ENCODE results near the gene AP1M1.
"Not testable (repeated sequence)": the region's sequence is repeated elsewhere in the genome, so short reads cannot be mapped to it uniquely, and the experiment has no call there.

AP1M1 gene

GRCh38 chr19:16268676-16269319 lies 71.1 kb downstream of the AP1M1 start:
- ATAC-seq (replicated peaks; ENCODE audit: extremely low read depth, poor library complexity, severe bottlenecking) (no peak), DNase-seq (ENCODE audit: low spot score in 2 of 2) (no peak)
- H3K4me1 Mint-ChIP-seq: peaks cover 31% of the 10 kb centered on the region
- H3K9me3 Mint-ChIP-seq: no peaks in the 10 kb centered on the region
- peak overlapping the region; percentile 51 for H3K27ac Mint-ChIP-seq (ENCODE audit: low read depth)
- H3K4me3 Mint-ChIP-seq: peak overlapping the region; percentile 29
- peaks cover 2% of the 10 kb centered on the region for H3K36me3 Mint-ChIP-seq (ENCODE audit: insufficient read depth)
- no peaks in the 10 kb centered on the region for H3K27me3 Mint-ChIP-seq

- Mint-ChIP-seq H3K9me3 (no peaks in the 10 kb centered on the region), H3K36me3 (ENCODE audit: insufficient read depth) (no peaks in the 10 kb centered on the region), H3K4me1 (peaks cover 15% of the 10 kb centered on the region), H3K27ac (ENCODE audit: low read depth) (no peak overlapping the region), H3K4me3 (no peak overlapping the region), H3K27me3 (no peaks in the 10 kb centered on the region)
- DNase-seq (ENCODE audit: low spot score in 2 of 2) (no peak), ATAC-seq (replicated peaks; ENCODE audit: extremely low read depth, poor library complexity, severe bottlenecking) (no peak)
These were observed 75.2 kb downstream of the AP1M1 start for GRCh38 chr19:16272945-16273344.

GRCh38 chr19:16274447-16274846 lies 76.7 kb downstream of the AP1M1 start:
- no peak for DNase-seq (ENCODE audit: low spot score in 2 of 2)
- Mint-ChIP-seq H3K4me1 (peaks cover 5% of the 10 kb centered on the region), H3K27me3 (no peaks in the 10 kb centered on the region), H3K9me3 (no peaks in the 10 kb centered on the region), H3K27ac (ENCODE audit: low read depth) (no peak overlapping the region), H3K4me3 (no peak overlapping the region), H3K36me3 (ENCODE audit: insufficient read depth) (no peaks in the 10 kb centered on the region)
- ATAC-seq (replicated peaks; ENCODE audit: extremely low read depth, poor library complexity, severe bottlenecking): no peak

- Mint-ChIP-seq H3K27ac (ENCODE audit: low read depth) (no peak overlapping the region), H3K9me3 (no peaks in the 10 kb centered on the region)
- DNase-seq (ENCODE audit: low spot score in 2 of 2): no peak
These were observed 82.6 kb downstream of the AP1M1 start for GRCh38 chr19:16280306-16280705.

GRCh38 chr19:16281743-16282142 lies 84.0 kb downstream of the AP1M1 start:
- ATAC-seq (replicated peaks; ENCODE audit: extremely low read depth, poor library complexity, severe bottlenecking) (no peak), DNase-seq (ENCODE audit: low spot score in 2 of 2) (no peak)
- Mint-ChIP-seq H3K27ac (ENCODE audit: low read depth) (no peak overlapping the region), H3K4me1 (peaks cover 11% of the 10 kb centered on the region), H3K9me3 (no peaks in the 10 kb centered on the region), H3K27me3 (peaks cover 6% of the 10 kb centered on the region), H3K4me3 (no peak overlapping the region), H3K36me3 (ENCODE audit: insufficient read depth) (no peaks in the 10 kb centered on the region)

More at GRCh38 chr19:16280306-16280705, 82.6 kb downstream of the AP1M1 start:
- no peaks in the 10 kb centered on the region for H3K36me3 Mint-ChIP-seq (ENCODE audit: insufficient read depth)
- no peak for ATAC-seq (replicated peaks; ENCODE audit: extremely low read depth, poor library complexity, severe bottlenecking)
- H3K4me3 Mint-ChIP-seq: no peak overlapping the region
- H3K27me3 Mint-ChIP-seq: no peaks in the 10 kb centered on the region
- peaks cover 11% of the 10 kb centered on the region for H3K4me1 Mint-ChIP-seq

GRCh38 chr19:16283210-16284061 lies 85.7 kb downstream of the AP1M1 start:
- Mint-ChIP-seq H3K4me3 (peak overlapping the region; percentile 19), H3K27ac (ENCODE audit: low read depth) (peak overlapping the region; percentile 55), H3K36me3 (ENCODE audit: insufficient read depth) (no peaks in the 10 kb centered on the region), H3K4me1 (peaks cover 11% of the 10 kb centered on the region), H3K9me3 (no peaks in the 10 kb centered on the region), H3K27me3 (peaks cover 14% of the 10 kb centered on the region)
- ATAC-seq (replicated peaks; ENCODE audit: extremely low read depth, poor library complexity, severe bottlenecking): peak; percentile 74
- no peak for DNase-seq (ENCODE audit: low spot score in 2 of 2)

GRCh38 chr19:16284505-16284904 lies 86.8 kb downstream of the AP1M1 start:
- Mint-ChIP-seq H3K27me3 (peaks cover 14% of the 10 kb centered on the region), H3K4me1 (peaks cover 11% of the 10 kb centered on the region), H3K9me3 (no peaks in the 10 kb centered on the region), H3K4me3 (peak overlapping the region; percentile 21), H3K36me3 (ENCODE audit: insufficient read depth) (no peaks in the 10 kb centered on the region), H3K27ac (ENCODE audit: low read depth) (no peak overlapping the region)
- ATAC-seq (replicated peaks; ENCODE audit: extremely low read depth, poor library complexity, severe bottlenecking) (no peak), DNase-seq (ENCODE audit: low spot score in 2 of 2) (no peak)

GRCh38 chr19:16285079-16285478 lies 87.4 kb downstream of the AP1M1 start:
- not testable (repeated sequence) for H3K36me3 Mint-ChIP-seq (ENCODE audit: insufficient read depth); H3K9me3 Mint-ChIP-seq; H3K4me1 Mint-ChIP-seq; DNase-seq (ENCODE audit: low spot score in 2 of 2); H3K4me3 Mint-ChIP-seq; H3K27ac Mint-ChIP-seq (ENCODE audit: low read depth); ATAC-seq (replicated peaks; ENCODE audit: extremely low read depth, poor library complexity, severe bottlenecking)
- peaks cover 14% of the 10 kb centered on the region for H3K27me3 Mint-ChIP-seq

- Mint-ChIP-seq H3K27ac (ENCODE audit: low read depth) (no peak overlapping the region), H3K9me3 (no peaks in the 10 kb centered on the region), H3K27me3 (peaks cover 14% of the 10 kb centered on the region), H3K4me1 (peaks cover 7% of the 10 kb centered on the region), H3K4me3 (no peak overlapping the region), H3K36me3 (ENCODE audit: insufficient read depth) (no peaks in the 10 kb centered on the region)
- ATAC-seq (replicated peaks; ENCODE audit: extremely low read depth, poor library complexity, severe bottlenecking) (no peak), DNase-seq (ENCODE audit: low spot score in 2 of 2) (no peak)
These were observed 88.2 kb downstream of the AP1M1 start for GRCh38 chr19:16285769-16286498.

GRCh38 chr19:16288544-16288943 lies 90.8 kb downstream of the AP1M1 start:
- peaks cover 2% of the 10 kb centered on the region for H3K36me3 Mint-ChIP-seq (ENCODE audit: insufficient read depth)
- H3K27me3 Mint-ChIP-seq: peaks cover 14% of the 10 kb centered on the region
- no peak overlapping the region for H3K27ac Mint-ChIP-seq (ENCODE audit: low read depth)
- peaks cover under 1% of the 10 kb centered on the region for H3K4me1 Mint-ChIP-seq
- ATAC-seq (replicated peaks; ENCODE audit: extremely low read depth, poor library complexity, severe bottlenecking) (no peak), DNase-seq (ENCODE audit: low spot score in 2 of 2) (no peak)
- no peaks in the 10 kb centered on the region for H3K9me3 Mint-ChIP-seq
- no peak overlapping the region for H3K4me3 Mint-ChIP-seq

GRCh38 chr19:16289594-16289993 lies 91.9 kb downstream of the AP1M1 start:
- no peak for ATAC-seq (replicated peaks; ENCODE audit: extremely low read depth, poor library complexity, severe bottlenecking)

GRCh38 chr19:16290692-16291091 lies 93.0 kb downstream of the AP1M1 start:
- no peaks in the 10 kb centered on the region for H3K4me1 Mint-ChIP-seq
- H3K27ac Mint-ChIP-seq (ENCODE audit: low read depth): peak overlapping the region; percentile 16
- peaks cover 14% of the 10 kb centered on the region for H3K27me3 Mint-ChIP-seq
- H3K9me3 Mint-ChIP-seq: no peaks in the 10 kb centered on the region
- H3K4me3 Mint-ChIP-seq: no peak overlapping the region
- ATAC-seq (replicated peaks; ENCODE audit: extremely low read depth, poor library complexity, severe bottlenecking): no peak
- peaks cover 2% of the 10 kb centered on the region for H3K36me3 Mint-ChIP-seq (ENCODE audit: insufficient read depth)
- DNase-seq (ENCODE audit: low spot score in 2 of 2): no peak

More at GRCh38 chr19:16289594-16289993, 91.9 kb downstream of the AP1M1 start:
- peaks cover 14% of the 10 kb centered on the region for H3K27me3 Mint-ChIP-seq
- DNase-seq (ENCODE audit: low spot score in 2 of 2): no peak
- no peak overlapping the region for H3K27ac Mint-ChIP-seq (ENCODE audit: low read depth)
- no peaks in the 10 kb centered on the region for H3K4me1 Mint-ChIP-seq
- peaks cover 2% of the 10 kb centered on the region for H3K36me3 Mint-ChIP-seq (ENCODE audit: insufficient read depth)
- no peaks in the 10 kb centered on the region for H3K9me3 Mint-ChIP-seq
- H3K4me3 Mint-ChIP-seq: no peak overlapping the region
